ENCODE data around the gene BNIP5.

BNIP5 gene

DNA sequence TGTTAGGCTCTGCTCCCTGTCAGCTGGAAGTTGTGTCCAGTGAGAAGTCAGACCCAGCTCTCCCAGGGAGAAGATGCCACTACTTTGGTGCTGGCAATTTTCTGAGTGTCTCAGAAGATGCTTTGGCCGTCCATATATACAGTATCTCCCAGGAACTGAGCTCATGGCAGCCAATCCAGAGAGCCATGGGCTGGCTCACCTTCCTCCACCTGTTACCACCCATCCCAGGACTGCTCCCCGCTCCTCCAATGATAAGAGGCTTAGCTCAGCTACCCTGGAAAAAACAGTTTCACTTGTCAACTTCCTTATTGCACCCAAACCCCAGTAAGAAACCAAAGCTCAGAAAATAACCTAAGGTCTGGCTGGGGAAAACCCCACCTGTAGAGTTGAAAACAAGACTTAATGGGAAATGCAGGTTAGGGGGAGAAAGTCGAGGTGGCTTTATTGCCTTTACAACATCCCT lies at the start of gene BNIP5:
Gene BNIP5 (minus strand): TSS at position 110 of the 463 bp plus-strand sequence. CDS start 6,198 bp downstream, outside the sequence.
- DNase-seq, result no peak

- no peak for DNase-seq
These were observed 47.4 kb upstream of the BNIP5 start for GRCh38 chr6:36384095-36384494.

- no peak for DNase-seq
These were observed 46.9 kb upstream of the BNIP5 start for GRCh38 chr6:36383606-36384005.

GRCh38 chr6:36382976-36383375 lies 46.3 kb upstream of the BNIP5 start:
- no peak for DNase-seq

DNA sequence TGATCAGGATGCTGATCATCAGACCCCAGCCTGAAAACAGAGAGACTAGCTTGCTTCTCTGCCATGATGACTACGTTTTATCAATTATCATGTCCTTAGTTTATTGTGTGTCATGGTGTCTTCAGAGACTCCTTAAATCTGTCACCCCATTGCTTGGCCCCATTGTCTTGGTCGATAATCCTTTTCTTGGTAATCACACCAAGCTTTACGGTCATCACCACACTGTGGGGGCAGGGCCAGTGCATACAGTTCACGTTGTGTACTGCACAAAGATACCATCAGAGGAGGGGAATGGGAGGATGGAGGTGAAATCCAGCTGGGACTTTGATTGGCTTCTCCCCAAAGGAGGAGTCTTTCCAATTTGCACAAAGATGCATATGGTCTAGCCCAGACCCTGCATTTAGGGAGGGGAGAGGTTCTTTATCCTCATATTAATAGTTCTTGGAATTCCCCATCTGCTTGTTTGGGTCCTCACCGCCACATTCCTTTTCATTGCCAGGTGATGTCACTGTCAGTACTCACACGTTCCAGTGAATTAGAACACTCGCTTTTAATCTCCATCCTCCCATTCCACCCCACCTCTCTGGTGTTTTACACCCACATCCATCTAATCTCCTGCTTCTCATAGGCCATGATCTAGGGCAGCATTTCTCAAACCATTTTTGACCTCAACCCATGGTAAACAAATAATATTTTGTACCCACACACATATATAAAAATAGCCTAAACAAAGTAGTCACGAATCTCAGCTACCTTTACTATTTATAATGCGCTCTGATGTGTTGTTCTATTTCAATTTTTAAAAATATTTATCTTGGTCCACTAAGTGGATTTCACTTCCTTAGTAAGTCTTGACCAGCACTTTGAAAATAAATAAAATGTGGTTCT lies 45.1 kb upstream of the BNIP5 start:
- DNase-seq, result no peak

GRCh38 chr6:36380166-36380565 lies 43.5 kb upstream of the BNIP5 start:
- no peak for DNase-seq

DNA sequence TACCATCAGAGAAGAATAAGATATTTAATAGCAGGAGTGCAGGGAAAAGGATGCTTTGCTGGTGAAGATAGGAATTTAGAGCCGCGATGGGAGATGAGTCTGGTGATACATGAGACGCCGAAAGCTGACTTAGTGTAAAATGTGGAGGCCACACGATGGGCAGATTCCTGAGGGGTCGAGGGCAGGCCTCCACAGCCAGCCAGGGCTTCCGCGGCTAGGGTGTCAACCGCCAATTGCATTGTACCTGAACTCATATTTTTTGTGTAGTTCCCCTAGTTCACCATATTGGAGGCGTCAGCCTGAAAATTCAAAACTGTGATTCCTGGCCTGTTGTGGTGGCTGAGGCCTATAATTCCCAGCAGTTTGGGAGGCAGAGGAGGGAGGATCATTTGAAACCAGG lies 42.2 kb upstream of the BNIP5 start:
- DNase-seq, result no peak

DNA sequence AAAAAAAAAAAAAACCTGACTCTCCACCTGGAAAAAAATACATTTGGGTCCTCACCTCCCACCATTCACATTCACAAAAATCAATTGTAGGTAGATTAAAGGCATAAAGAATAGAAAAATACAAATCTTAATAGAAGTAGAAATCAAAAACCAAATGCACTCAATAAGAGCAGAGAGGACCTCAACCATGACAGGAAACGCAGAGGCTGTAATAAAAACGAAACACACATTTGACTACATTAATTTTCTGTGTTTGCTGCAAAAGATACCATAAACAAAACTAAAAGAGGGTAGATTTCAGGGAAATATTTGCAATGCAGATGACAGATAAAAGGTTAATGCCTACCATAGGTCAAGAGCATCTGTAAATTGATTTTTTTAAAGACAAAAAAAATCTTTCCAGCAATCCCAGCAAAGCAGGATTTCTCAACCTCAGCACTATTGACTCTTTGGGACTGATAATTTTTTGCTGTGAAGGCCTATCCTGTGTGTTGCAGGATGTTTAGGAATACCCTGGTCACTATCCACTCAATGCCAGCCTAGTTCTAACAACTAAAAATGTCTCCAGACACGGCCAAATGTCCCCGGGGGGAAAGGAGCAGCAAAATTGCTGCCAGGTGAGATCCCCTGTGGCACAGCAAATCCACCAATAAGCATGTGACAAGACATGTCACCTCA lies 41.7 kb upstream of the BNIP5 start:
- DNase-seq, result no peak

DNA sequence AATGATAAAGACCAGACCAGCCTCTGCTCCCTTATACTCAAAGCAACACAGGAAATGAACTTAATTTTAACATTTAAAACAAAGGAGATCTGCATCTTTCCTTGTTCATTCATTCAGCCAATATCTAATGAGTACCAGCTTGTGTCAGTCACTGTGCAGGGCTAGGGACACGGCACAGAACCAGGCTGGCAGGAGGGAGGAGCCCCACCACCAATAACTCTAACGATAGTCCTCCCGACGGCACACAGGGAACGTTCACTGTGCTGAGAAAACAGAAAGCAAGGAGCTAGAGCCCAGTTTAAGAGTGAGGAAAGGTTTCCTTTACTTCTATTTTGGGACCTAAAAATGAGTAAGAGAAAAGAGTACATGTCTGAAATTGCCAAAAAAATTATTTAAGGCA lies 40.9 kb upstream of the BNIP5 start:
- no peak for DNase-seq

GRCh38 chr6:36376742-36377141 lies 40.1 kb upstream of the BNIP5 start:
- no peak for DNase-seq

- DNase-seq, result no peak
These were observed 39.5 kb upstream of the BNIP5 start for GRCh38 chr6:36376183-36376582.

DNA sequence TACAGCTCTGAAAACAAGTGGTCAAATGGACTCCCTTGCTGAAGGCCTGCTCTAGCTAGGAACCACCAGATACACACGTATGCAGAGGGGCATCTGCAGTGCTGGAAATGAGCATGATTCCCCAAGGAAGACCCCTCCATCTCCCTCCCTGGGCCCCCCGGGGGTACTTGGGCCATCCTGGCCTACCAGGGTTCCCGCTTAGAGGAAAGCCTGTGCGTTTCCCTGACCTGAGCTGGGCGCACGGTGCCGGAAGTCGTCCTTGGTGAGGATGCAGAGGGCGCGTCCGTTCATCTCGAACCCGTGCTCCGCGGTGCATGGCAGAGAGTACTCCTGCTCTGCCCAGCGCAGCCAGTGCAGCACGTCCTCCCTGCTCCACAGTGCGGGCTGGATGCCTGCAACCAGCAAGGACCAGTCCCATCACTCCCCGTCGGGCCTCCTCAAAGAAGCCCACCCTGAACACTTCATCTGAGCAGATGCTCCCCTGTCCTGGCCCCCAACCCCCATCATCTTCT lies 39.0 kb upstream of the BNIP5 start:
- no peak for DNase-seq

GRCh38 chr6:36374972-36375371 lies 38.3 kb upstream of the BNIP5 start:
- no peak for DNase-seq

DNA sequence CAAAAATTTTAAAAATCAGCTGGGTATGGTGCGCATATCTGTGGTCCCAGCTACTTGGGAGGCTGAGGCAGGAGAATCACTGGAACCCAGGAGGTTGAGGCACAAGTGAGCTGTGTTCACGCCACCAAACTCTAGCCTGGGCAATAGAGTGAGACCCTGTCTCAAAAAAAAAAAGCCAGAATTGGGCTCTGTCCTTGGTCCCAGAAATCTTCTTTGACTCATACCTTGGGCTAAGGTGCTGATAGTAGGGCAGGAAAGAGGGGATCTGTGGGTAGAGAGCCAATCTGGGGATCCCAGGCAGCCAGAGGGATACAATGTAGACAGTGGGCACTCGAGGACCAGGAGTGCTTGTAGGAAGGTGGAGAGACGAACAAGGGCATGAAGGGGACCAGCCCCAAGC lies 37.5 kb upstream of the BNIP5 start:
- DNase-seq, result no peak

GRCh38 chr6:36373368-36374019 lies 36.8 kb upstream of the BNIP5 start:
- DNase-seq, result no peak

GRCh38 chr6:36372088-36372487 lies 35.4 kb upstream of the BNIP5 start:
- no peak for DNase-seq

- DNase-seq, result no peak
These were observed 34.5 kb upstream of the BNIP5 start for GRCh38 chr6:36371211-36371610.

GRCh38 chr6:36370638-36371037 lies 34.0 kb upstream of the BNIP5 start:
- no peak for DNase-seq

GRCh38 chr6:36368921-36369865 lies 32.5 kb upstream of the BNIP5 start:
- DNase-seq, result no peak

GRCh38 chr6:36368421-36368820 lies 31.7 kb upstream of the BNIP5 start:
- no peak for DNase-seq

- no peak for DNase-seq
These were observed 31.1 kb upstream of the BNIP5 start for GRCh38 chr6:36367743-36368142.
